IMR-90 (cell line): ENCODE results near the gene RPA4.

Experiments
- BHLHE40 ChIP-seq: fragments of 150-350 bp; IDR thresholded peaks from 2 replicates; pipeline ENCODE4 v1.6.1; 2016; ENCODE audit warnings: mild to moderate bottlenecking, low read depth, low read length
- CEBPB ChIP-seq: IDR thresholded peaks from 2 replicates; pipeline ENCODE4 v1.6.1; 2012; ENCODE audit warnings: low read depth, low read length, improper control_type of control experiment
- CHD1 ChIP-seq: IDR thresholded peaks from 2 replicates; pipeline ENCODE4 v1.6.1; 2012; ENCODE audit warnings: low read depth, low read length, improper control_type of control experiment
- CTCF ChIP-seq: conservative IDR thresholded peaks from 2 replicates; pipeline ENCODE4 v1.5.1; 2012; ENCODE audit warnings: mild to moderate bottlenecking, low read depth, low read length, improper control_type of control experiment
- MAFK ChIP-seq: IDR thresholded peaks from 2 replicates; pipeline ENCODE4 v1.6.1; 2012; ENCODE audit warnings: low read depth, low read length, improper control_type of control experiment
- MAZ ChIP-seq: IDR thresholded peaks from 2 replicates; pipeline ENCODE4 v1.6.1; 2012; ENCODE audit warnings: low read depth, mild to moderate bottlenecking, low read length, improper control_type of control experiment, moderate library complexity, borderline replicate concordance
- POLR2A ChIP-seq: IDR thresholded peaks from 2 replicates; pipeline ENCODE4 v1.6.1; 2012; ENCODE audit warnings: mild to moderate bottlenecking, low read depth, low read length
- RAD21 ChIP-seq: IDR thresholded peaks from 2 replicates; pipeline ENCODE4 v1.6.1; 2012; ENCODE audit warnings: low read length, improper control_type of control experiment
- RCOR1 ChIP-seq: IDR thresholded peaks from 2 replicates; pipeline ENCODE4 v1.6.1; 2012; ENCODE audit warnings: mild to moderate bottlenecking, low read length, improper control_type of control experiment; ENCODE audit not compliant: insufficient replicate concordance
- SMC3 ChIP-seq: fragments of 150-350 bp; IDR thresholded peaks from 2 replicates; pipeline ENCODE4 v1.6.1; 2016; ENCODE audit warnings: low read depth, mild to moderate bottlenecking, antibody characterized with exemption, low read length, moderate library complexity

- TF ChIP-seq CTCF: no peak
- no peak for TF ChIP-seq MAFK
- no peak for TF ChIP-seq POLR2A
- no peak for TF ChIP-seq CEBPB
- no peak for TF ChIP-seq SMC3
- TF ChIP-seq CHD1: no peak
- TF ChIP-seq RAD21: no peak
- TF ChIP-seq RCOR1: no peak
- TF ChIP-seq BHLHE40: no peak
- no peak for TF ChIP-seq MAZ
These were observed 42.4 kb upstream of the RPA4 start for GRCh38 chrX:96841325-96841724.
